NB4 (cell line): ENCODE data around the gene SNTG2.

Experiments
- CTCF ChIP-seq: IDR thresholded peaks from one replicate; pipeline ENCODE4 v1.5.1; 2012; ENCODE audit warnings: low read depth, low read length
- MAX ChIP-seq: IDR thresholded peaks from 2 replicates; pipeline ENCODE4 v1.6.1; 2011; ENCODE audit warnings: low read depth, low read length
- MYC ChIP-seq: IDR thresholded peaks from 2 replicates; pipeline ENCODE4 v1.6.1; 2011; ENCODE audit warnings: low read depth, low read length
- POLR2A ChIP-seq: IDR thresholded peaks from 2 replicates; pipeline ENCODE4 v1.6.1; 2011; ENCODE audit warnings: mild to moderate bottlenecking; ENCODE audit not compliant: insufficient read length; ENCODE audit errors: extremely low read depth

- TF ChIP-seq CTCF, result no peak
- TF ChIP-seq POLR2A, result no peak
- TF ChIP-seq MYC, result no peak
- TF ChIP-seq MAX, result no peak
Measured at GRCh38 chr2:1132328-1132969, 181.8 kb downstream of the SNTG2 start.
